SK-N-SH (cell line): ENCODE data around the gene FKBP6. TPM values are rescaled to one million over a fixed set of nuclear protein-coding genes. Genes with fewer than 3 reads are reported as not detected.

Source experiments
- CTCF ChIA-PET: fragments of 300-600, 350-600 bp; formaldehyde crosslinking; extraction: SDS; loops from one replicate; lab custom pipeline; 2021; lab: Yijun Ruan, JAX
- POLR2A ChIA-PET: fragments of 350-600 bp; sonication (Branson Sonifier 250); formaldehyde crosslinking; extraction: SDS; loops from one replicate; lab custom pipeline; 2020; ENCODE audit warnings: antibody characterized with exemption, inconsistent platforms; lab: Yijun Ruan, JAX
- DNase-seq: peaks from one replicate; pipeline ENCODE4 v3.0.0; 2012
- H2AFZ ChIP-seq: fragments of 200-600 bp; sonication (generic); 2 replicates; pipeline ENCODE4 v1.8.1; 2016; ENCODE audit warnings: antibody characterized with exemption, mild to moderate bottlenecking, low read depth
- H3F3A ChIP-seq: fragments of 200-600 bp; sonication (generic); replicated peaks from 2 replicates; pipeline ENCODE3; 2016; ENCODE audit warnings: antibody characterized with exemption, mild to moderate bottlenecking; ENCODE audit not compliant: insufficient read depth
- H3K27ac ChIP-seq, 2 experiments: fragments of 200-500 bp in 1 of 2; fragments of 200-600 bp in 1 of 2; sonication (Bioruptor generic) in 1 of 2; sonication (generic), shearing (Covaris generic) in 1 of 2; 2 replicates each; pipeline versions ENCODE4 v1.5.1 to v1.6.1; 2014 to 2016; ENCODE audit warnings: low read depth in 2 of 2, inconsistent platforms in 1 of 2, low read length in 1 of 2, mild to moderate bottlenecking in 1 of 2, mixed read lengths in 1 of 2
- H3K27me3 ChIP-seq: fragments of 200-600 bp; sonication (generic), shearing (Covaris generic); 2 replicates; pipeline ENCODE4 v1.6.1; 2016; ENCODE audit warnings: mixed run types; ENCODE audit not compliant: insufficient read depth
- H3K36me3 ChIP-seq, 2 experiments: fragments of 200-500 bp in 1 of 2; fragments of 200-600 bp in 1 of 2; sonication (Bioruptor generic) in 1 of 2; sonication (generic) in 1 of 2; replicated peaks in 1 of 2; 2 replicates each; pipeline versions ENCODE3 to v1.5.1; 2014 to 2016; ENCODE audit warnings: low read length in 1 of 2, mild to moderate bottlenecking in 1 of 2; ENCODE audit not compliant: insufficient read depth in 2 of 2, control insufficient read depth in 1 of 2
- H3K4me1 ChIP-seq, 2 experiments: fragments of 200-500 bp in 1 of 2; fragments of 200-600 bp in 1 of 2; sonication (Bioruptor generic) in 1 of 2; sonication (generic), shearing (Covaris generic) in 1 of 2; 2 replicates each; pipeline versions ENCODE4 v1.5.1 to v1.6.1; 2014 to 2016; ENCODE audit warnings: low read depth in 1 of 2, low read length in 1 of 2, mixed run types in 1 of 2; ENCODE audit not compliant: insufficient read depth in 2 of 2, control insufficient read depth in 1 of 2
- H3K4me2 ChIP-seq: fragments of 200-600 bp; sonication (generic), shearing (Covaris generic); 2 replicates; pipeline ENCODE4 v1.6.1; 2017; ENCODE audit warnings: mixed run types
- H3K4me3 ChIP-seq, 2 experiments: fragments of 200-500 bp in 1 of 2; fragments of 200-600 bp in 1 of 2; sonication (Bioruptor generic) in 1 of 2; sonication (generic), shearing (Covaris generic) in 1 of 2; 2 replicates each; pipeline versions ENCODE4 v1.5.1 to v1.8.1; 2014 to 2016; ENCODE audit warnings: low read depth in 2 of 2, inconsistent platforms in 1 of 2, low read length in 1 of 2, mild to moderate bottlenecking in 1 of 2, mixed read lengths in 1 of 2, moderate library complexity in 1 of 2
- H3K79me2 ChIP-seq: fragments of 200-600 bp; sonication (generic); 2 replicates; pipeline ENCODE4 v1.8.1; 2017; ENCODE audit warnings: mild to moderate bottlenecking; ENCODE audit not compliant: insufficient read depth
- H3K9ac ChIP-seq: fragments of 200-600 bp; sonication (generic); 2 replicates; pipeline ENCODE4 v1.6.1; 2017; ENCODE audit warnings: mixed run types
- H3K9me2 ChIP-seq: fragments of 200-600 bp; sonication (generic); 2 replicates; pipeline ENCODE4 v1.6.1; 2017; ENCODE audit warnings: mixed run types
- H3K9me3 ChIP-seq: fragments of 200-600 bp; sonication (generic); 2 replicates; pipeline ENCODE4 v1.6.1; 2017; ENCODE audit warnings: mixed run types, mild to moderate bottlenecking, moderate library complexity
- H4K20me1 ChIP-seq: fragments of 200-600 bp; sonication (generic); 2 replicates; pipeline ENCODE4 v1.6.1; 2017; ENCODE audit warnings: mild to moderate bottlenecking, mixed run types; ENCODE audit not compliant: insufficient read depth
- CHD2 ChIP-seq: fragments of 150-350 bp; IDR thresholded peaks from 2 replicates; pipeline ENCODE4 v1.6.1; 2018; ENCODE audit warnings: low read length; ENCODE audit not compliant: partially characterized antibody
- FOSL2 ChIP-seq: IDR thresholded peaks from 2 replicates; pipeline ENCODE4 v1.4.0; 2012; ENCODE audit warnings: low read depth, mild to moderate bottlenecking, moderate library complexity, borderline replicate concordance
- FOXJ3 ChIP-seq: sonication (generic); formaldehyde crosslinking; IDR thresholded peaks from 2 replicates; pipeline ENCODE4 v1.5.1; 2020; ENCODE audit warnings: mild to moderate bottlenecking, missing genetic modification reagents
- FOXM1 ChIP-seq: IDR thresholded peaks from 2 replicates; pipeline ENCODE4 v1.4.0; 2012; ENCODE audit warnings: low read depth, mild to moderate bottlenecking
- GABPA ChIP-seq: IDR thresholded peaks from 2 replicates; pipeline ENCODE4 v1.4.0; 2012; ENCODE audit warnings: low read depth, mild to moderate bottlenecking
- IRF3 ChIP-seq: fragments of 150-350 bp; IDR thresholded peaks from 2 replicates; pipeline ENCODE4 v1.6.1; 2016; ENCODE audit warnings: mild to moderate bottlenecking, low read depth, low read length
- MEF2A ChIP-seq: IDR thresholded peaks from 2 replicates; pipeline ENCODE4 v1.4.0; 2012; ENCODE audit warnings: low read depth, borderline replicate concordance
- NFIC ChIP-seq: IDR thresholded peaks from 2 replicates; pipeline ENCODE4 v1.4.0; 2012; ENCODE audit warnings: borderline replicate concordance
- NRF1 ChIP-seq: IDR thresholded peaks from 2 replicates; pipeline ENCODE4 v1.6.1; 2012; ENCODE audit warnings: low read depth, mild to moderate bottlenecking, low read length
- PBX3 ChIP-seq: IDR thresholded peaks from 2 replicates; pipeline ENCODE4; 2012
- RFX5 ChIP-seq: IDR thresholded peaks from 2 replicates; pipeline ENCODE4 v1.6.1; 2012; ENCODE audit warnings: mild to moderate bottlenecking, improper control_type of control experiment, low read length
- RXRA ChIP-seq: IDR thresholded peaks from 2 replicates; pipeline ENCODE4 v1.4.0; 2012; ENCODE audit warnings: low read depth, mild to moderate bottlenecking, borderline replicate concordance
- SMC3 ChIP-seq: IDR thresholded peaks from 2 replicates; pipeline ENCODE4 v1.6.1; 2012; ENCODE audit warnings: low read depth, low read length, improper control_type of control experiment
- TCF12 ChIP-seq: IDR thresholded peaks from 2 replicates; pipeline ENCODE4 v1.4.0; 2012
- USF1 ChIP-seq: IDR thresholded peaks from 2 replicates; pipeline ENCODE4 v1.4.0; 2012; ENCODE audit warnings: low read depth, borderline replicate concordance
- ZBTB33 ChIP-seq: IDR thresholded peaks from 2 replicates; pipeline ENCODE4 v1.4.0; 2012; ENCODE audit warnings: low read depth, borderline replicate concordance
- WGBS: methylation state at CpG from one replicate; pipeline ENCODE4 v1.1.6; 2017; ENCODE audit warnings: low lambda C conversion rate; 5-methylcytosine and 5-hydroxymethylcytosine counted together
- polyA plus RNA-seq, 3 experiments: library from polyadenylated mRNA; depleted of rRNA; stranded (reverse); fragments of >200 nt; gene quantifications; 2 replicates each; pipeline ENCODE4 v1.2.3, GENCODE V29; 2012

FKBP6 gene
- polyA plus RNA-seq, 1 of the 3 experiments (the other 2 are of a cell fraction), result not detected

DNA sequence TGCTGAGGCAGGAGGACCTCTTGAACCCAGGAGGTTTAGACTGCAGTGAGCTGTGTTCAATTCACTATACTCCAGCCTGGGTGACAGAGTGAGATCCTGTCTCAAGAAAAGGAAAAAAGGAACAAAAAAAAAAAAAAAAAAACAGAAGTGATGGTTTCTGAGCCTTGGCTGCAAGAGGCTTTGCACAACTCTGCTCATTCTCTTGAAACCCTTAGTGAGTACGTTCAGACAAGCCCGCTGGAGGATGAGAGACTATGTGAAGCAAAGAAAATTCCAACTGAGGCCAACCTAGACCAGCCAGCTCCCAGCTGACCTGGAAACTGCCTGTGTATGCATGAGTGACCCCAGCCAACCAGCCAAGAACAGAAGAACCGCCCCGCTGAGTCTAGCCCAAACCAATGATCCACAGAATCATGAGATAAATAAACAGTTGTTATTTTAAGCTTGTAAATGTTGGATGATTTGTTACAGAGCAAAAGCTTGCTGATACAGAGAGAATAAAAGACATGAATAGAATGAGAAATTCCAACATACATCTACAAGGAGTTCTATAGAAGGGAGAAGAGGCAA, 55.1 kb downstream of the FKBP6 start:
- Histone ChIP-seq H3K79me2 (no peaks in the 10 kb centered on the region), H3K27me3 (peaks cover 34% of the 10 kb centered on the region), H3K9ac (no peak overlapping the region), H3K9me3 (peaks cover 15% of the 10 kb centered on the region), H2AFZ (no peak overlapping the region), H3F3A (no peaks in the 10 kb centered on the region), H4K20me1 (no peaks in the 10 kb centered on the region), H3K27ac (no peak overlapping the region), H3K4me3 (no peak overlapping the region), H3K4me1 (no peaks in the 10 kb centered on the region), H3K9me2 (no peaks in the 10 kb centered on the region), H3K4me2 (no peak overlapping the region), H3K36me3 (no peaks in the 10 kb centered on the region)
- ChIA-PET CTCF (interaction anchor here (0.9 to 1.4 kb wide), 3 partner anchors 10 to 69 kb away, joined by 4 to 5 read pairs (median 4); no protein-coding TSS in a partner anchor), POLR2A (no interaction called here)
- no peak for TF ChIP-seq MEF2A
- TF ChIP-seq RFX5, result no peak
- no peak for TF ChIP-seq PBX3
- TF ChIP-seq IRF3, result no peak
- TF ChIP-seq FOSL2, result no peak
- no peak for TF ChIP-seq SMC3
- TF ChIP-seq FOXM1, result no peak
- no peak for TF ChIP-seq NFIC
- no peak for TF ChIP-seq GABPA
- no peak for TF ChIP-seq FOXJ3
- TF ChIP-seq RXRA, result no peak
- no peak for TF ChIP-seq NRF1
- TF ChIP-seq CHD2, result no peak
- TF ChIP-seq USF1, result no peak
- no peak for TF ChIP-seq TCF12
- TF ChIP-seq ZBTB33, result no peak
- no peak for DNase-seq
- WGBS, result 56% methylated on average over 4 of the region's 4 CpGs
